Measurements from ENCODE around the gene CWH43. TPM values are rescaled to one million over a fixed set of nuclear protein-coding genes. Genes with fewer than 3 reads are reported as not detected.
"Not testable (repeated sequence)": the region's sequence is repeated elsewhere in the genome, so short reads cannot be mapped to it uniquely, and the experiment has no call there.

CWH43 gene
- total and polyA plus RNA-seq, 5 donors from 2014 or later = not detected

DNA sequence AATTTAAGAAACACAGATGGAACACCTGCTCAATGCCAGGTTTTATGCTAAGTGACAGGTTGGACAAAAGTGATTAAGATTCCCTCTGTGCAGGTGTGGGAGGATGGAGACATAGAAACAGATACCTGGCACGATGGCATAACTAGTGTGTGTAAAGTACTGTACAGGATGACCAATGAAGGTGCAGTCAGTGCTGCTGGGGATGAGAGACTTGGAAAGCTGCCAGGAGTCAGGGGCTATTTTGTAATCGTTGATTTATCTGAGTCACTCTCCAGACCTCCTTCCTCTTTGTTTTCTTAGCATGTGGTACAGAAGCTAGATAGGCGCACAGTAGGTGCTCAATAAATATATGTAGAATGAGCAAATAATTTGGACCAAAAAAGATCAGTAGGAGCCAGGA lies 58.2 kb downstream of the CWH43 start:
- no peak overlapping the region for H3K27ac Mint-ChIP-seq
- H3K4me1 Mint-ChIP-seq = no peaks in the 10 kb centered on the region

DNA sequence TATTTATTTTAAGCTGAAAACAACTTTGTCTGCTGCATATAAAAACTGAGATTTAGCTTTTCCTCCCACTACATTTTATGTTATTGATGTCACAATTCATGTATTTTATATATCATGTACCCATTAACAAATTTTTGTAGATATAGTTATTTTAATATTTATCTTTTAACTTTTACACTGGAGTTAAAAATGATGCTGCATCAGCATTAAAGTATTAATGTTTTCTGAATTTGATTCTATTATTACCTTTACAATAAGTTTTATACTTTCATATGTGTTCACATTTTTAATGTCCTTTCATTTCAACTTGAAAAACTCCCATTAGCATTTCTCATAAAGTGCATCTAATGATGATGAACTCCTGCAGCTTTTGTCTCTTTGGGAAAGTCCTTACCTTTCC lies 72.2 kb downstream of the CWH43 start:
- Mint-ChIP-seq H3K9me3 (peaks cover 2 to 27% (median 9%) of the 10 kb centered on the region in 7 donors), H3K27me3 (no peaks in the 10 kb centered on the region), H3K4me3 (no peak overlapping the region), H3K36me3 (no peaks in the 10 kb centered on the region), H3K4me1 (no peaks in the 10 kb centered on the region), H3K27ac (no peak overlapping the region)
- Histone ChIP-seq H3K4me3 (ENCODE audit: low read depth, low read length) (no peak overlapping the region), H3K27ac (ENCODE audit: insufficient read depth, low read length, poor library complexity, severe bottlenecking) (no peak overlapping the region), H3K9me3 (ENCODE audit: control insufficient read depth in 2 of 2, low read length in 2 of 2) (peaks cover 0 to 15% of the 10 kb centered on the region in 2 experiments), H3K36me3 (ENCODE audit: control insufficient read depth, insufficient read depth, low read length) (no peaks in the 10 kb centered on the region), H3K27me3 (ENCODE audit: control insufficient read depth, insufficient read depth, low read length) (no peaks in the 10 kb centered on the region), H3K4me1 (ENCODE audit: control insufficient read depth, insufficient read depth, low read length, poor library complexity, severe bottlenecking) (no peaks in the 10 kb centered on the region)
- ATAC-seq (ENCODE audit: low read depth in 2 of 2) = no peak
- no peak for DNase-seq

More for the DNA sequence above, 58.2 kb downstream of the CWH43 start:
- no peaks in the 10 kb centered on the region for H3K36me3 ChIP-seq (ENCODE audit: control insufficient read depth, insufficient read depth, low read length)
- H3K9me3 ChIP-seq (ENCODE audit: control insufficient read depth in 2 of 2, low read length in 2 of 2) = peaks cover 0 to 1% of the 10 kb centered on the region in 2 experiments
- no peak overlapping the region for H3K4me3 ChIP-seq (ENCODE audit: low read depth, low read length)
- DNase-seq (no peak), ATAC-seq (ENCODE audit: low read depth in 2 of 2) (no peak)
- Mint-ChIP-seq H3K9me3 (peaks cover 0 to 5% (median 0%) of the 10 kb centered on the region in 7 donors), H3K36me3 (no peaks in the 10 kb centered on the region), H3K27me3 (peaks cover 4% of the 10 kb centered on the region), H3K4me3 (no peak overlapping the region)
- no peak overlapping the region for H3K27ac ChIP-seq (ENCODE audit: insufficient read depth, low read length, poor library complexity, severe bottlenecking)
- no peaks in the 10 kb centered on the region for H3K27me3 ChIP-seq (ENCODE audit: control insufficient read depth, insufficient read depth, low read length)
- no peaks in the 10 kb centered on the region for H3K4me1 ChIP-seq (ENCODE audit: control insufficient read depth, insufficient read depth, low read length, poor library complexity, severe bottlenecking)

DNA sequence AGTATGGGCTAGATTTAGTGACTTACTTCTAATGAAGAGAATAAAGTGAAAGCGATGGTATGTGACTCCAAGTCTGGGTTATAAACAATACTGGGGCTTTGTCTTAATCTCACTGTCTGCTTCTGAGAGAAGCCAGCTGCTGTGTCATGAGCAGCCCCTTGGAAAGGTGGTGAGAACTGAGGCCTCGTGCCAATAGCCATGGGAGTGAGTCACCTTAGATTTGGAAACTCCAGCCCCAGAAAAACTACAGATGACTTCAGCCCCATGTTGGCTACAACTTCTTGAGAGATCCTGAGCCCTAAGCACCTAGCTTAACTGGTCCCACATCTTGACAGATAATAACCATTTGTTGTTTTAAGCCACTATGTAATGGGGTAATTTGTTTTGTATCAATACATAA lies 77.6 kb downstream of the CWH43 start:
- no peak for ATAC-seq (ENCODE audit: low read depth in 2 of 2)
- H3K4me1 ChIP-seq (ENCODE audit: control insufficient read depth, insufficient read depth, low read length, poor library complexity, severe bottlenecking) = no peaks in the 10 kb centered on the region
- H3K9me3 Mint-ChIP-seq = peaks cover 3 to 15% (median 9%) of the 10 kb centered on the region in 7 donors
- no peak overlapping the region for H3K4me3 Mint-ChIP-seq
- H3K27me3 Mint-ChIP-seq = no peaks in the 10 kb centered on the region
- no peak for DNase-seq
- no peak overlapping the region for H3K27ac Mint-ChIP-seq
- H3K36me3 Mint-ChIP-seq = no peaks in the 10 kb centered on the region
- H3K9me3 ChIP-seq (ENCODE audit: control insufficient read depth in 2 of 2, low read length in 2 of 2) = peaks cover 0 to 14% of the 10 kb centered on the region in 2 experiments
- H3K4me3 ChIP-seq (ENCODE audit: low read depth, low read length) = no peak overlapping the region
- H3K4me1 Mint-ChIP-seq = peaks cover 0 to 3% (median 0%) of the 10 kb centered on the region in 4 donors
- no peaks in the 10 kb centered on the region for H3K27me3 ChIP-seq (ENCODE audit: control insufficient read depth, insufficient read depth, low read length)
- H3K27ac ChIP-seq (ENCODE audit: insufficient read depth, low read length, poor library complexity, severe bottlenecking) = no peak overlapping the region
- H3K36me3 ChIP-seq (ENCODE audit: control insufficient read depth, insufficient read depth, low read length) = no peaks in the 10 kb centered on the region

DNA sequence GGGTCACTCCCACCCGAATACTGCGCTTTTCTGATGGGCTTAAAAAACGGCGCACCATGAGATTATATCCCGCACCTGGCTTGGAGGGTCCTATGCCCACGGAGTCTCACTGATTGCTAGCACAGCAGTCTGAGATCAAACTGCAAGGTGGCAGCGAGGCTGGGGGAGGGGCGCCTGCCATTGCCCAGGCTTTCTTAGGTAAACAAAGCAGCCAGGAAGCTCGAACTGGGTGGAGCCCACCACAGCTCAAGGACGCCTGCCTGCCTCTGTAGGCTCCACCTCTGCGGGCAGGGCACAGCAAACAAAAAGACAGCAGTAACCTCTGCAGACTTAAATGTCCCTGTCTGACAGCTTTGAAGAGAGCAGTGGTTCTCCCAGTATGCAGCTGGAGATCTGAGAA lies 86.1 kb downstream of the CWH43 start:
- H3K4me3 ChIP-seq (ENCODE audit: low read depth, low read length); H3K27me3 Mint-ChIP-seq; H3K4me1 Mint-ChIP-seq; H3K27ac Mint-ChIP-seq; H3K36me3 Mint-ChIP-seq; DNase-seq; H3K36me3 ChIP-seq (ENCODE audit: control insufficient read depth, insufficient read depth, low read length); H3K27ac ChIP-seq (ENCODE audit: insufficient read depth, low read length, poor library complexity, severe bottlenecking); H3K9me3 ChIP-seq (ENCODE audit: control insufficient read depth in 2 of 2, low read length in 2 of 2); H3K27me3 ChIP-seq (ENCODE audit: control insufficient read depth, insufficient read depth, low read length); ATAC-seq (ENCODE audit: low read depth in 2 of 2); H3K4me3 Mint-ChIP-seq; H3K4me1 ChIP-seq (ENCODE audit: control insufficient read depth, insufficient read depth, low read length, poor library complexity, severe bottlenecking): not testable (repeated sequence)
- peaks cover 0 to 14% (median 8%) of the 10 kb centered on the region in 7 donors for H3K9me3 Mint-ChIP-seq

DNA sequence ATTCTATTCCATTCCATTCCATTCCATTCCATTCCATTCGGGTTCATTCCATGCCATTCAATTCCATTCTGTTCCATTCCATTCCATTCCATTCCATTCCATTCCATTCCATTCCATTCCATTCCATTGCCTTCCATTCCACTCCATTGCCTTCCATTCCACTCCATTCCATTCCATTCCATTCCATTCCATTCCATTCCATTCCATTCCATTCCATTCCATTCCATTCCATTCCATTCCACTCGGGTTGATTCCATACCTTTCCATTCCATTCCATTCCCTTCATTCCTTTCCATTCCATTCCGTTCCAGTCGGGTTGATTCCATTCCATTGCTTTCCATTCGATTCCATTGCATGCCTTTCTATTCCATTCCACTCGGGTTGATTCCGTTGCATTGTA lies 105.8 kb downstream of the CWH43 start:
- peak in 1 of 2 donors; percentile 19 for ATAC-seq (ENCODE audit: low read depth in 2 of 2)
- H3K27ac Mint-ChIP-seq; H3K4me1 ChIP-seq (ENCODE audit: control insufficient read depth, insufficient read depth, low read length, poor library complexity, severe bottlenecking); H3K4me3 Mint-ChIP-seq; H3K4me3 ChIP-seq (ENCODE audit: low read depth, low read length); H3K36me3 ChIP-seq (ENCODE audit: control insufficient read depth, insufficient read depth, low read length); H3K27ac ChIP-seq (ENCODE audit: insufficient read depth, low read length, poor library complexity, severe bottlenecking); H3K27me3 Mint-ChIP-seq; H3K27me3 ChIP-seq (ENCODE audit: control insufficient read depth, insufficient read depth, low read length); DNase-seq: not testable (repeated sequence)
- H3K36me3 Mint-ChIP-seq = peaks cover 24% of the 10 kb centered on the region
- H3K9me3 ChIP-seq (ENCODE audit: control insufficient read depth in 2 of 2, low read length in 2 of 2) = peaks cover 26 to 29% of the 10 kb centered on the region in 2 experiments
- H3K4me1 Mint-ChIP-seq = peaks cover 0 to 20% (median 2%) of the 10 kb centered on the region in 4 donors
- peaks cover 9 to 43% (median 28%) of the 10 kb centered on the region in 7 donors for H3K9me3 Mint-ChIP-seq

DNA sequence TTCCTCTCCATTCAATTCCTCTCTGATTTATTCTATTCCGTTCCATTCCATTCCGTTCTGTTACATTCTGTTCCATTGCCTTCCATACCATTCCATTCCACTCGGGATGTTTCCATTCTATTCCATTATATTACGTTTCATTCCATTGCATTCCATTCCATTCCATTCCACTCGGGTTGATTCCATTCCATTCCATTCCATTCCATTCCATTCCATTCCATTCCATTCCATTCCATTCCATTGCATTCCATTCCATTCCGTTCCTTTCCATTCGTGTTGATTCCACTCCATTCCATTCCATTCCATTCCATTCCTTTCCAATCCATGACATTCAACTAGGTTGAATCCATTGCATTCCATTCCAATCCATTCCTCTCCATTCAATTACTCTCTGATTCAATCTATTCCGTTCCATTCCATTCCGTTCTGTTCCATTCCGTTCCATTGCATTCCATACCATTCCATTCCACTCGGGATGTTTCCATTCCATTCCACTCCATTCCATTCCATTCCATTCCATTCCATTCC lies 106.6 kb downstream of the CWH43 start:
- peak; percentile 43 to 53 for ATAC-seq (ENCODE audit: low read depth in 2 of 2)
- peaks cover 32% of the 10 kb centered on the region for H3K36me3 Mint-ChIP-seq
- H3K4me3 Mint-ChIP-seq; H3K27me3 Mint-ChIP-seq; H3K27me3 ChIP-seq (ENCODE audit: control insufficient read depth, insufficient read depth, low read length); H3K36me3 ChIP-seq (ENCODE audit: control insufficient read depth, insufficient read depth, low read length); H3K4me3 ChIP-seq (ENCODE audit: low read depth, low read length); H3K4me1 ChIP-seq (ENCODE audit: control insufficient read depth, insufficient read depth, low read length, poor library complexity, severe bottlenecking); H3K27ac Mint-ChIP-seq; H3K27ac ChIP-seq (ENCODE audit: insufficient read depth, low read length, poor library complexity, severe bottlenecking); DNase-seq: not testable (repeated sequence)
- peaks cover 33 to 37% of the 10 kb centered on the region in 2 experiments for H3K9me3 ChIP-seq (ENCODE audit: control insufficient read depth in 2 of 2, low read length in 2 of 2)
- H3K9me3 Mint-ChIP-seq = peaks cover 10 to 51% (median 35%) of the 10 kb centered on the region in 7 donors
- H3K4me1 Mint-ChIP-seq = peaks cover 0 to 22% (median 2%) of the 10 kb centered on the region in 4 donors

DNA sequence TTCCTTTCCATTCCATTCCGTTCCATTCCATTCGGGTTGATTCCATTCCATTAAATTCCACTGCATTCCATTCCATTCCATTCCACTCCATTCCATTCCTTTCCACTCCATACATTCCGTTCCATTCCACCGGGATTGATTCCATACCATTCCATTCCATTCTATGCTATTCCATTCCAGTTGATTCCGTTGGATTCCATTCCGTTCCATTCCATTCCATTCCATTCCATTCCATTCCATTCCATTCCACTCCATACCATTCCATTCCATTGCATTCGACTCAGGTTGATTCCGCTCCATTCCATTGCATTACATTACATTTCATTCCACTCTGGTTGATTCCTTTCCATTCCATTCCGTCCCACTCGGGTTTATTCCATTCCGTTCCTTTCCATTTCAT lies 110.1 kb downstream of the CWH43 start:
- not testable (repeated sequence) for H3K27ac Mint-ChIP-seq; H3K4me1 ChIP-seq (ENCODE audit: control insufficient read depth, insufficient read depth, low read length, poor library complexity, severe bottlenecking); H3K4me3 Mint-ChIP-seq; DNase-seq; H3K27me3 Mint-ChIP-seq; ATAC-seq (ENCODE audit: low read depth in 2 of 2); H3K36me3 ChIP-seq (ENCODE audit: control insufficient read depth, insufficient read depth, low read length); H3K4me3 ChIP-seq (ENCODE audit: low read depth, low read length); H3K27me3 ChIP-seq (ENCODE audit: control insufficient read depth, insufficient read depth, low read length); H3K27ac ChIP-seq (ENCODE audit: insufficient read depth, low read length, poor library complexity, severe bottlenecking)
- H3K36me3 Mint-ChIP-seq = peaks cover 58% of the 10 kb centered on the region
- H3K4me1 Mint-ChIP-seq = peaks cover 0 to 46% (median 2%) of the 10 kb centered on the region in 4 donors
- H3K9me3 ChIP-seq (ENCODE audit: control insufficient read depth in 2 of 2, low read length in 2 of 2) = peaks cover 51 to 59% of the 10 kb centered on the region in 2 experiments
- H3K9me3 Mint-ChIP-seq = peaks cover 10 to 71% (median 60%) of the 10 kb centered on the region in 7 donors

DNA sequence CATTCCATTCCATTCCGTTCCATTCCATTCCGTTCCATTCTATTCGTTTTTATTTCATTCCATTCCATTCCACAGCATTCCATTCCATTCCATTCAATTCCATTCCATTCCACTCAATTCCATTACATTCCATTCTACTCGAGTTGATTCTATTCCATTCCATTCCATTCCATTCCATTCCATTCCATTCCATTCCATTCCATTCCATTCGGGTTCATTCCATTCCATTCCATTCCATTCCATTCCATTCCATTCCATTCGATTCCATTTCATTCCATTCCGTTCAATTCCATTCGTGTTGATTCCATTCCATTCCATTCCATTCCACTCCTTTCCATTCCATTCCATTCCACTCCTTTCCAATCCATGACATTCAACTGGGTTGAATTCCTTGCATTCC lies 110.6 kb downstream of the CWH43 start:
- Mint-ChIP-seq H3K36me3 (peaks cover 53% of the 10 kb centered on the region), H3K9me3 (peaks cover 10 to 71% (median 59%) of the 10 kb centered on the region in 7 donors), H3K4me1 (peaks cover 0 to 46% (median 2%) of the 10 kb centered on the region in 4 donors)
- H3K27me3 ChIP-seq (ENCODE audit: control insufficient read depth, insufficient read depth, low read length); H3K36me3 ChIP-seq (ENCODE audit: control insufficient read depth, insufficient read depth, low read length); DNase-seq; H3K27ac Mint-ChIP-seq; H3K27ac ChIP-seq (ENCODE audit: insufficient read depth, low read length, poor library complexity, severe bottlenecking); H3K4me3 ChIP-seq (ENCODE audit: low read depth, low read length); H3K27me3 Mint-ChIP-seq; H3K4me3 Mint-ChIP-seq; H3K4me1 ChIP-seq (ENCODE audit: control insufficient read depth, insufficient read depth, low read length, poor library complexity, severe bottlenecking): not testable (repeated sequence)
- ATAC-seq (ENCODE audit: low read depth in 2 of 2) = peak; percentile 15 to 39
- H3K9me3 ChIP-seq (ENCODE audit: control insufficient read depth in 2 of 2, low read length in 2 of 2) = peaks cover 47 to 55% of the 10 kb centered on the region in 2 experiments
